Measurements from ENCODE around the gene BRAT1. TPM values are rescaled to one million over a fixed set of nuclear protein-coding genes. Genes with fewer than 3 reads are reported as not detected.
A peak's percentile ranks its signal among the peaks of the same experiment; 100 is the strongest.
"Not testable (repeated sequence)": the region's sequence is repeated elsewhere in the genome, so short reads cannot be mapped to it uniquely, and the experiment has no call there.

The BRAT1 gene
- total and polyA plus RNA-seq, 2 donors from 2014 or later: 18.7 to 23.7 TPM

- Histone ChIP-seq H3K36me3 (ENCODE audit: control insufficient read depth in 2 of 3, insufficient read depth in 3 of 3, low read length in 3 of 3) (peaks cover 0 to 19% (median 7%) of the 10 kb centered on the region in 3 donors), H3K4me3 (ENCODE audit: low read length in 3 of 3) (no peak overlapping the region), H3K4me1 (ENCODE audit: control insufficient read depth in 2 of 3, insufficient read depth in 2 of 3, low read depth in 1 of 3, low read length in 3 of 3) (no peaks in the 10 kb centered on the region), H3K9ac (ENCODE audit: low read length in 3 of 3) (no peak overlapping the region), H3K27ac (ENCODE audit: low read depth in 2 of 2, low read length in 2 of 2) (no peak overlapping the region), H3K27me3 (ENCODE audit: control insufficient read depth, insufficient read depth, low read length) (no peaks in the 10 kb centered on the region), H3K9me3 (ENCODE audit: control insufficient read depth in 2 of 3, insufficient read depth in 1 of 3, low read length in 3 of 3) (no peaks in the 10 kb centered on the region)
- no peak for TF ChIP-seq CTCF (IDR thresholded peaks at IDR 0.05; ENCODE audit: borderline replicate concordance, extremely low read depth, insufficient read depth)
- no peak for FAIRE-seq
- peak in 1 of 5 donors; percentile 66 for DNase-seq
- intact Hi-C loops (cut with DNase I): no loop called here
Observed at GRCh38 chr7:2593036-2593727, 37.9 kb upstream of the BRAT1 start.

- Histone ChIP-seq H3K9ac (ENCODE audit: low read length in 3 of 3) (no peak overlapping the region), H3K4me1 (ENCODE audit: control insufficient read depth in 2 of 3, insufficient read depth in 2 of 3, low read depth in 1 of 3, low read length in 3 of 3) (no peaks in the 10 kb centered on the region), H3K36me3 (ENCODE audit: control insufficient read depth in 2 of 3, insufficient read depth in 3 of 3, low read length in 3 of 3) (peaks cover 0 to 19% (median 7%) of the 10 kb centered on the region in 3 donors), H3K9me3 (ENCODE audit: control insufficient read depth in 2 of 3, insufficient read depth in 1 of 3, low read length in 3 of 3) (no peaks in the 10 kb centered on the region), H3K27ac (ENCODE audit: low read depth in 2 of 2, low read length in 2 of 2) (no peak overlapping the region), H3K27me3 (ENCODE audit: control insufficient read depth, insufficient read depth, low read length) (no peaks in the 10 kb centered on the region), H3K4me3 (ENCODE audit: low read length in 3 of 3) (no peak overlapping the region)
- intact Hi-C loops (cut with DNase I): no loop called here
- FAIRE-seq (no peak), DNase-seq (no peak)
- no peak for TF ChIP-seq CTCF (IDR thresholded peaks at IDR 0.05; ENCODE audit: borderline replicate concordance, extremely low read depth, insufficient read depth)
Observed at GRCh38 chr7:2592375-2592865, 37.1 kb upstream of the BRAT1 start.

GRCh38 chr7:2589941-2590340 is 34.6 kb upstream of the BRAT1 start:
- H3K9ac ChIP-seq (ENCODE audit: low read length in 3 of 3); H3K4me1 ChIP-seq (ENCODE audit: control insufficient read depth in 2 of 3, insufficient read depth in 2 of 3, low read depth in 1 of 3, low read length in 3 of 3); DNase-seq; H3K9me3 ChIP-seq (ENCODE audit: control insufficient read depth in 2 of 3, insufficient read depth in 1 of 3, low read length in 3 of 3); H3K27me3 ChIP-seq (ENCODE audit: control insufficient read depth, insufficient read depth, low read length); H3K4me3 ChIP-seq (ENCODE audit: low read length in 3 of 3); FAIRE-seq; intact Hi-C loops (cut with DNase I); H3K27ac ChIP-seq (ENCODE audit: low read depth in 2 of 2, low read length in 2 of 2): not testable (repeated sequence)
- H3K36me3 ChIP-seq (ENCODE audit: control insufficient read depth in 2 of 3, insufficient read depth in 3 of 3, low read length in 3 of 3): peaks cover 5 to 19% (median 13%) of the 10 kb centered on the region in 3 donors

GRCh38 chr7:2589341-2589740 is 34.0 kb upstream of the BRAT1 start:
- FAIRE-seq: no peak
- intact Hi-C loops (cut with DNase I): no loop called here
- H3K27me3 ChIP-seq (ENCODE audit: control insufficient read depth, insufficient read depth, low read length): no peaks in the 10 kb centered on the region

More at GRCh38 chr7:2589341-2589740, 34.0 kb upstream of the BRAT1 start:
- Histone ChIP-seq H3K36me3 (ENCODE audit: control insufficient read depth in 2 of 3, insufficient read depth in 3 of 3, low read length in 3 of 3) (peaks cover 5 to 16% (median 13%) of the 10 kb centered on the region in 3 donors), H3K4me3 (ENCODE audit: low read length in 3 of 3) (no peak overlapping the region), H3K9ac (ENCODE audit: low read length in 3 of 3) (no peak overlapping the region), H3K27ac (ENCODE audit: low read depth in 2 of 2, low read length in 2 of 2) (no peak overlapping the region), H3K4me1 (ENCODE audit: control insufficient read depth in 2 of 3, insufficient read depth in 2 of 3, low read depth in 1 of 3, low read length in 3 of 3) (no peaks in the 10 kb centered on the region), H3K9me3 (ENCODE audit: control insufficient read depth in 2 of 3, insufficient read depth in 1 of 3, low read length in 3 of 3) (no peaks in the 10 kb centered on the region)
- no peak for DNase-seq
- no peak for TF ChIP-seq CTCF (IDR thresholded peaks at IDR 0.05; ENCODE audit: borderline replicate concordance, extremely low read depth, insufficient read depth)

Data from kidney (tissue), 14 donors.